ENCODE data around the gene GNAZ. TPM values are rescaled to one million over a fixed set of nuclear protein-coding genes. Genes with fewer than 3 reads are reported as not detected.

GNAZ gene
- total RNA-seq, 1 experiment from 2014 or later, result 11.1 TPM

GRCh38 chr22:23035557-23036277 is 34.6 kb upstream of the GNAZ start:
- DNase-seq (ENCODE audit: low read depth, low spot score) (no peak), ATAC-seq (no peak)
- no peaks in the 10 kb centered on the region for H3K27me3 ChIP-seq (ENCODE audit: insufficient read depth, low read length)
- POLR2A ChIA-PET, result no interaction called here
- no peak overlapping the region for H3K4me2 ChIP-seq (ENCODE audit: low read length)
- no peaks in the 10 kb centered on the region for H3K36me3 ChIP-seq (ENCODE audit: control insufficient read depth in 1 of 2, insufficient read depth in 2 of 2, low read length in 2 of 2)
- H3K4me3 ChIP-seq (replicated peaks in 1 of 2; ENCODE audit: low read depth in 1 of 2, low read length in 2 of 2), result no peak overlapping the region
- no peaks in the 10 kb centered on the region for H3K4me1 ChIP-seq (ENCODE audit: control insufficient read depth in 1 of 2, insufficient read depth in 2 of 2, low read length in 2 of 2)
- BruUV-seq (replicated peaks), result no TSS peak
- CTCF ChIA-PET, result no interaction called here
- H3K9me2 ChIP-seq (ENCODE audit: insufficient read depth), result no peaks in the 10 kb centered on the region
- no peak overlapping the region for H3K27ac ChIP-seq (ENCODE audit: low read depth, low read length)
- RAD21 ChIA-PET (ENCODE audit: low non-redundant PET in 1 of 2, low total read pairs in 2 of 2, uncharacterized antibody in 2 of 2, unreplicated experiment in 2 of 2), result no interaction called here
- H3K79me2 ChIP-seq (ENCODE audit: insufficient read depth, low read length), result no peaks in the 10 kb centered on the region
- H3K9me3 ChIP-seq (ENCODE audit: control insufficient read depth in 1 of 2, insufficient read depth in 1 of 2, low read depth in 1 of 2, low read length in 2 of 2), result no peaks in the 10 kb centered on the region
- no peaks in the 10 kb centered on the region for H4K20me1 ChIP-seq (ENCODE audit: insufficient read depth)
- no peak for TF ChIP-seq MAX (IDR thresholded peaks at IDR 0.05)
- no peak for TF ChIP-seq TCF7L2 (IDR thresholded peaks at IDR 0.05; ENCODE audit: borderline replicate concordance, extremely low read depth, insufficient read depth, insufficient read length)
- TF ChIP-seq SRF (IDR thresholded peaks at IDR 0.05; ENCODE audit: low read depth), result no peak
- TF ChIP-seq POLR2AphosphoS5 (IDR thresholded peaks at IDR 0.05; ENCODE audit: low read depth, low read length), result no peak
- TF ChIP-seq, protein P1, sequence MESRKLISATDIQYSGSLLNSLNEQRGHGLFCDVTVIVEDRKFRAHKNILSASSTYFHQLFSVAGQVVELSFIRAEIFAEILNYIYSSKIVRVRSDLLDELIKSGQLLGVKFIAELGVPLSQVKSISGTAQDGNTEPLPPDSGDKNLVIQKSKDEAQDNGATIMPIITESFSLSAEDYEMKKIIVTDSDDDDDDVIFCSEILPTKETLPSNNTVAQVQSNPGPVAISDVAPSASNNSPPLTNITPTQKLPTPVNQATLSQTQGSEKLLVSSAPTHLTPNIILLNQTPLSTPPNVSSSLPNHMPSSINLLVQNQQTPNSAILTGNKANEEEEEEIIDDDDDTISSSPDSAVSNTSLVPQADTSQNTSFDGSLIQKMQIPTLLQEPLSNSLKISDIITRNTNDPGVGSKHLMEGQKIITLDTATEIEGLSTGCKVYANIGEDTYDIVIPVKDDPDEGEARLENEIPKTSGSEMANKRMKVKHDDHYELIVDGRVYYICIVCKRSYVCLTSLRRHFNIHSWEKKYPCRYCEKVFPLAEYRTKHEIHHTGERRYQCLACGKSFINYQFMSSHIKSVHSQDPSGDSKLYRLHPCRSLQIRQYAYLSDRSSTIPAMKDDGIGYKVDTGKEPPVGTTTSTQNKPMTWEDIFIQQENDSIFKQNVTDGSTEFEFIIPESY (IDR thresholded peaks at IDR 0.05; ENCODE audit: extremely low read depth, insufficient replicate concordance, low read length), result no peak
- TF ChIP-seq ZFX (IDR thresholded peaks at IDR 0.05), result no peak
- no peak for TF ChIP-seq SIN3A (IDR thresholded peaks at IDR 0.05; ENCODE audit: low read depth)
- TF ChIP-seq EGR1 (IDR thresholded peaks at IDR 0.05; ENCODE audit: low read depth), result no peak
- no peak for TF ChIP-seq FOSL1 (IDR thresholded peaks at IDR 0.05; ENCODE audit: low read depth)
- no peak for TF ChIP-seq JUND (IDR thresholded peaks at IDR 0.05)
- no peak for TF ChIP-seq EZH2 (IDR thresholded peaks at IDR 0.05)
- no peak for TF ChIP-seq POLR2A (IDR thresholded peaks at IDR 0.05; ENCODE audit: borderline replicate concordance, extremely low read depth, insufficient read depth, insufficient read length)
- no peak for TF ChIP-seq RAD21 (IDR thresholded peaks at IDR 0.05; ENCODE audit: low read depth)
- no peak for TF ChIP-seq ATF3 (IDR thresholded peaks at IDR 0.05)
- TF ChIP-seq CEBPB (IDR thresholded peaks at IDR 0.05; ENCODE audit: low read depth), result no peak
- intact Hi-C loops (cut with micrococcal nuclease), result no loop called here
- H2AFZ ChIP-seq (ENCODE audit: low read depth, low read length, poor library complexity, severe bottlenecking), result no peak overlapping the region
- H3K9ac ChIP-seq (ENCODE audit: low read length), result no peak overlapping the region

Data from HCT116 (cell line).